HFFc6 (cell line): ENCODE measurements around the gene SMPD2. TPM values are rescaled to one million over a fixed set of nuclear protein-coding genes. Genes with fewer than 3 reads are reported as not detected.

Experiments used
- DNase-seq: peaks from one replicate; pipeline ENCODE4 v3.0.0-alpha.2; 2018
- H3K27ac Mint-ChIP-seq: 2 replicates; pipeline ENCODE4 v1.8.0; 2020; ENCODE audit warnings: mild to moderate bottlenecking, mixed read lengths
- H3K27me3 Mint-ChIP-seq: 2 replicates; pipeline ENCODE4 v1.8.0; 2021; ENCODE audit warnings: mild to moderate bottlenecking, moderate library complexity, mixed read lengths; ENCODE audit not compliant: insufficient read depth
- H3K36me3 Mint-ChIP-seq: 2 replicates; pipeline ENCODE4 v1.8.0; 2021; ENCODE audit warnings: low read depth, mixed read lengths
- H3K4me1 Mint-ChIP-seq: 2 replicates; pipeline ENCODE4 v1.8.0; 2020; ENCODE audit warnings: low read depth, mixed read lengths
- H3K4me3 Mint-ChIP-seq: 2 replicates; pipeline ENCODE4 v1.8.0; 2020; ENCODE audit warnings: mild to moderate bottlenecking, moderate library complexity, mixed read lengths
- H3K9me3 Mint-ChIP-seq: 2 replicates; pipeline ENCODE4 v1.8.0; 2020; ENCODE audit warnings: mild to moderate bottlenecking, mixed read lengths
- total RNA-seq, 6 experiments: library from RNA; stranded (reverse); fragmentation: NEBNext Ultra II Directional; extraction: Animal tissue kit (Norgen Biotek cat#: 25700); gene quantifications; 2 replicates in 1 of 6; 3 replicates in 5 of 6; pipeline ENCODE4 v1.2.3, GENCODE V29; 2021
- TF ChIP-seq, protein P1 (sequence below): fragments of 200-600 bp; sonication (generic); IDR thresholded peaks from 2 replicates; pipeline ENCODE4 v1.5.0; 2021; ENCODE audit warnings: antibody characterized with exemption, mild to moderate bottlenecking

SMPD2 gene
- total RNA-seq, 6 experiments from 2014 or later, result 5.0 to 7.4 (median 5.7) TPM

- H3K4me1 Mint-ChIP-seq, result no peaks in the 10 kb centered on the region
Measured at GRCh38 chr6:109406196-109406595, 34.3 kb upstream of the SMPD2 start.

GRCh38 chr6:109411034-109411433 lies 29.5 kb upstream of the SMPD2 start:
- Mint-ChIP-seq H3K27me3 (peaks cover 26% of the 10 kb centered on the region), H3K27ac (no peak overlapping the region), H3K4me3 (no peak overlapping the region), H3K9me3 (no peaks in the 10 kb centered on the region), H3K4me1 (no peaks in the 10 kb centered on the region), H3K36me3 (no peaks in the 10 kb centered on the region)
- DNase-seq, result no peak
- TF ChIP-seq, protein P1, sequence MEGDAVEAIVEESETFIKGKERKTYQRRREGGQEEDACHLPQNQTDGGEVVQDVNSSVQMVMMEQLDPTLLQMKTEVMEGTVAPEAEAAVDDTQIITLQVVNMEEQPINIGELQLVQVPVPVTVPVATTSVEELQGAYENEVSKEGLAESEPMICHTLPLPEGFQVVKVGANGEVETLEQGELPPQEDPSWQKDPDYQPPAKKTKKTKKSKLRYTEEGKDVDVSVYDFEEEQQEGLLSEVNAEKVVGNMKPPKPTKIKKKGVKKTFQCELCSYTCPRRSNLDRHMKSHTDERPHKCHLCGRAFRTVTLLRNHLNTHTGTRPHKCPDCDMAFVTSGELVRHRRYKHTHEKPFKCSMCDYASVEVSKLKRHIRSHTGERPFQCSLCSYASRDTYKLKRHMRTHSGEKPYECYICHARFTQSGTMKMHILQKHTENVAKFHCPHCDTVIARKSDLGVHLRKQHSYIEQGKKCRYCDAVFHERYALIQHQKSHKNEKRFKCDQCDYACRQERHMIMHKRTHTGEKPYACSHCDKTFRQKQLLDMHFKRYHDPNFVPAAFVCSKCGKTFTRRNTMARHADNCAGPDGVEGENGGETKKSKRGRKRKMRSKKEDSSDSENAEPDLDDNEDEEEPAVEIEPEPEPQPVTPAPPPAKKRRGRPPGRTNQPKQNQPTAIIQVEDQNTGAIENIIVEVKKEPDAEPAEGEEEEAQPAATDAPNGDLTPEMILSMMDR, result no peak

More at GRCh38 chr6:109406196-109406595, 34.3 kb upstream of the SMPD2 start:
- no peaks in the 10 kb centered on the region for H3K9me3 Mint-ChIP-seq
- DNase-seq, result peak; percentile 60
- no peak overlapping the region for H3K4me3 Mint-ChIP-seq
- TF ChIP-seq, protein P1, result no peak
- H3K36me3 Mint-ChIP-seq, result no peaks in the 10 kb centered on the region
- no peak overlapping the region for H3K27ac Mint-ChIP-seq
- peaks cover 21% of the 10 kb centered on the region for H3K27me3 Mint-ChIP-seq

GRCh38 chr6:109417646-109418045 lies 22.9 kb upstream of the SMPD2 start:
- H3K9me3 Mint-ChIP-seq, result no peaks in the 10 kb centered on the region
- no peaks in the 10 kb centered on the region for H3K4me1 Mint-ChIP-seq
- no peaks in the 10 kb centered on the region for H3K36me3 Mint-ChIP-seq
- no peak overlapping the region for H3K27ac Mint-ChIP-seq
- peaks cover 20% of the 10 kb centered on the region for H3K27me3 Mint-ChIP-seq
- H3K4me3 Mint-ChIP-seq, result no peak overlapping the region
- DNase-seq, result no peak
- TF ChIP-seq, protein P1, result no peak

DNA sequence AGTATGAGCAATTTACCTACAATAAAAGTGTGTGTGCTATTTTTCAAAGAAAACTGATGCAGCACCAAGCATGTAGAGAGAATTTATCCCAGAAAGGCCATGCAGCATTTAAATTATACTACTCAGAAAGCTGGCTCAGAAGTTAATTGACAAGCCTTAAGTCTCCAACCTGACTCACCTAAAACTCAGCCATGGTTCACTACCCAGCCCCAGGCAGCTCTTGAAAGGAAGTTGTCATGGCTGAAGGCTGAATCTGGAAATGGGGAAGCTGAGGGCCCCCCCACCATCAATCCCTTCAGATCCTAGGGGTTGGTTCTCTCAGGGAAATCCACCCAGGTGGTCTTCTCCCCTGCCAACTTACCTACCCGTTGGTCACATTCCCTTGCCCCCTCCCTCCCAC lies 19.8 kb upstream of the SMPD2 start:
- TF ChIP-seq, protein P1, result no peak
- no peak for DNase-seq
- H3K4me3 Mint-ChIP-seq, result no peak overlapping the region
- no peaks in the 10 kb centered on the region for H3K36me3 Mint-ChIP-seq
- H3K27ac Mint-ChIP-seq, result no peak overlapping the region
- peaks cover 8% of the 10 kb centered on the region for H3K27me3 Mint-ChIP-seq
- peaks cover 18% of the 10 kb centered on the region for H3K4me1 Mint-ChIP-seq
- H3K9me3 Mint-ChIP-seq, result no peaks in the 10 kb centered on the region

DNA sequence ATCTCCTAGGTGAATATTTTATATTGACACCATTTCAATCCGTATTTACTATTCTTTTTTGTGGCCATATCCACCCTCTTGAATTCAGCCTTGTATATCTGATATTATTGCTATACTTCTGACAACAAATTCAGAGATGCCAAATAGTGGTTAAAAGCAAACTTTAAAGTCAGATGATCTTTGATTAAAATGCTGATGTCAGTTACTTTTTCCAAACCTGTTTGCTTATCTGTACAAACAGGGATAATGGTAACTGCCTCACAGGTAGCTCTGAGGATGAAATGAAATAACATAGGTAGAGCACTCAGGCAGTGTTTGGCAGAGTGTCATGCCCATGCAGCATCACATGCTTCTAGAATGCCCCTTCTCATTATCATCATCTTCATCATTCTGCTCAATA lies 19.3 kb upstream of the SMPD2 start:
- no peaks in the 10 kb centered on the region for H3K36me3 Mint-ChIP-seq
- H3K9me3 Mint-ChIP-seq, result no peaks in the 10 kb centered on the region
- peaks cover 8% of the 10 kb centered on the region for H3K27me3 Mint-ChIP-seq
- no peak for DNase-seq
- TF ChIP-seq, protein P1, result no peak
- no peak overlapping the region for H3K27ac Mint-ChIP-seq
- H3K4me3 Mint-ChIP-seq, result no peak overlapping the region
- H3K4me1 Mint-ChIP-seq, result peaks cover 18% of the 10 kb centered on the region

DNA sequence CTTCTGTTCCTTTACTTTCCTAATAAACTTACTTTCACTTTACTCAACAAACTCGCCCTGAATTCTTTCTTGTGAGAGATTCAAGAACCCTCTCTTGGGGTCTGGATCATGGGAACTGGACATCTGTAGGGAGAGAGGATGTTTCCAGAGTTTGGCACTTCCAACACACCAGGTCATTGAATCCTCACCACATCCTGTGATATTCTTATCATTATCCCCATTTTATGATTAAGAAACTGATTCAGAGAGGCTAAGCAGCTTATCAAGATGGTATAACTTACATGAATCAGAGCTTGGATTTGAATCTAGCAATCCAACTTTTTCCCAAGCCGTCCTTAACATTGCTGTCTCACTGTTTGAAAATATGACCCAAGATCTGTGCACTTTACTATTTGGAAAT lies 15.6 kb upstream of the SMPD2 start:
- DNase-seq, result no peak
- H3K27ac Mint-ChIP-seq, result peak overlapping the region; percentile 12; the same call in 1 of the 2 replicates
- no peaks in the 10 kb centered on the region for H3K9me3 Mint-ChIP-seq
- peaks cover 3% of the 10 kb centered on the region; the same call in 1 of the 2 replicates for H3K27me3 Mint-ChIP-seq
- peak overlapping the region; percentile 70; the same call in 1 of the 2 replicates for H3K4me3 Mint-ChIP-seq
- H3K36me3 Mint-ChIP-seq, result no peaks in the 10 kb centered on the region
- H3K4me1 Mint-ChIP-seq, result peaks cover 24% of the 10 kb centered on the region
- TF ChIP-seq, protein P1, result no peak
